NCI-H1417 (cell line): ENCODE measurements around the gene SCARB1.

Experiments
- DNase-seq, 3 experiments: peaks; one replicate each; lab custom pipeline; 2025; lab: John Stamatoyannopoulos, UW

SCARB1 gene

GRCh38 chr12:124760560-124760959, 103.1 kb downstream of the SCARB1 start:
- DNase-seq, result no peak

DNA sequence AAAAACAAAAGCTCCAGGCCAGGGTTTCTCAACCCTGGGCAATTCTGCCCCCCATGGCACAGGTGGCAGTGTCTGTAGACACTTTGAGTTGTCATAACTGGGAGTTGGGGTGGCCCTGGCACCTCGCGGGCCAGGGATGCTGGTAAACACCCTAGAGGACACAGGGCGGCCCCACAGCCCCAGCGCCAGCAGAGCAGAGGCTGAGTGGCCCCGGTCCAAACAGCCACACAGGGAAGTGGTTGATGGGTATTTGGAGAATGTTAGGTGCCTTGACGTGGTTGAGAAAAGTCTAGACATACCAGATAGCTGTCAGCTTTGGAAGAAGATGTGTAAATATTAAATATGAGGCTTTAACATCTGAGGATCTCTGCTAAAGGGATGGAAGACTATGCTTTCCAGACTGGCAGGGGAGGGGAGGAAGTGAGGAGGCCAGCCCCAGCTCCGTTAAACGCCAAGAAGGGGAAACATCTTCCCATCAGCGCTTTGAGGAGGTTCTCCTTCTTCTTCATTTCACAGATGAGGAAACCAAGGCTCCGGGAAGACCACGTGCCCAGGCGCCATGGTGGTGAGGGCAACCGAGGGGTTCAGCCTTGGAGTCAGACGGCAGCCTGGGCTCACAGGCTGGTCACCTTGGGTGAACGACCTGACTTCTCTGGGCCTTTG, 103.7 kb downstream of the SCARB1 start:
- DNase-seq, result no peak

- DNase-seq, result peak; percentile 94 to 98 (median 96)
These were observed 105.1 kb downstream of the SCARB1 start for GRCh38 chr12:124758266-124759220.

GRCh38 chr12:124757329-124757728, 106.3 kb downstream of the SCARB1 start:
- no peak for DNase-seq

DNA sequence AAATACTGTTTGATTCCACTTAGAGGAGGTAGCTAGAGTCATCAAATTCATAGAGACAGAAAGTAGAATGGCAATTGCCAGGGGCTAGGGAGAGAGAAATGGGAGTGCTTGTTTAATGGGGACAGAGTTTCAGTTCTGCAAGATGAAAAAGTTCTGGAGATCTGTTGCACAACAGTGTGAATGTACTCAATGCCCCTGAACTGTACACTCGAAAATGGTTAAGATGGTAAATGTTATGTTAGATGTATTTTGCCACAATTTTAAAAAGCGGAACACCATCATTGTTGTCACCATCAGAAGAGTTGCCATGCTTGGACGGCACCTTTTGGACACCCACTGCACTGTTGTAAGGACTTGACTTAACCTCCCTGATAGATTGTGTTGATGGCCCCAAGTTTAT, 106.9 kb downstream of the SCARB1 start:
- DNase-seq, result no peak

- DNase-seq, result no peak
These were observed 107.5 kb downstream of the SCARB1 start for GRCh38 chr12:124756166-124756565.

GRCh38 chr12:124755801-124756148, 107.9 kb downstream of the SCARB1 start:
- DNase-seq, result no peak

DNA sequence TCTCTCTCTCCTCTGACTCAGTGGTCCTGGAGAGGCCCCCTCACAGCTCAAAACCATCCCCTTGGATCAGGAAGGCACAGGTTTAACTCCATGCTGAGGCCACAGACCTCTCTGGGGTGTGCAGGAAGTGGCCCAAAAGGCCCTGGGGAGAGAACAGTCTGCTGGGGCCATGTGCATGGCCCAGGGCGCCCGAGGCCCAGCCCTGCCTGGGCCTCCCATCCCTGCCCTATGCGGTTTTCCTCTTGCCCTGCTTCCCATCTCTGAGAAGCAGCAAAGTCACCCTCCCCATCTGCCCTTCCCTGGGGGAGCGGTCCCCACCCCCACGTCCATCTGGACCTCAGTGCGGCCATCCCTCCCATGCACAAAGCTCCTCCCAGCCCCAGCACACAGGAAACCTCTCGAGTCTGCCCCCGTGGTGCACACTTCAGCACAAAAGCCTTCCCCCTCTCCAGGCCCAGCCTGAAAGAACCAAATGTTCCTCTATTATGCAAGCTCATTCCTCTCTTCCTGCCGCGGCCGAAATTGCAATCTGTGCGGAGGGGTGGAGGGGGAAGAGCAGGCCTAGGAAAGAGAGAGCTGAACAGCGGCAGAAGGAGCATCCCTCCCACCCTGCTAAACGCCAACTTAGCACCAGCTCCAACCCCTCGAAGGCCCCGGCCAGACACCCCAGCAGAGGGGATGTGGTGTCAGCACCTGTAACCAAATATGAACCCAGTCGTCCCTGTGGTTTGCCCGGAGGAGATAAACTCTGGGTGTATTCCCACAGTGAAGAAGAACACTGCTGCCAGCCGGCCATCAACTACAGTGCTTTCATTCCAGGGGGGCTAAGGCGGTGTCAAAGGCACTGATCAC, 108.5 kb downstream of the SCARB1 start:
- peak; percentile 92 to 98 (median 94) for DNase-seq

GRCh38 chr12:124754491-124754890, 109.2 kb downstream of the SCARB1 start:
- no peak for DNase-seq

DNA sequence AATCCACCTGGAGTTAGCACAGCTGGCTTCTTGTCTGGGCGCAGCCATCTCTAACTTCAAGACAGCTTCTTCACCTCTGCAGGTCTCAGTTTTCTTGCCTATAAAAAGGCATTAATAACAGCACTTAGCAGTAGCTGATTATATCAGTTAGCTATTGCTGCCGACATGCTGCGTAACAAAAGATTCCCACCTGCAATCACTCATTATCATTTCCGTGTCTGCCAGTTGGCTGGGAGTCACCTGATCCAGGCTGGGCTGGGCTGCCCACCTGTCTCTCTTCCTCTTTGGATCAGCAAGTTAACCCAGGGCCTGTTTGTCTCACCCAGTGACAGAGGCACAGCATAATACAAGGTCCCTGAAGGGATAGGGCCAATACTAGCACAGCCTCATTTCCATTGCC, 109.7 kb downstream of the SCARB1 start:
- DNase-seq, result no peak

GRCh38 chr12:124753228-124753591, 110.5 kb downstream of the SCARB1 start:
- no peak for DNase-seq

GRCh38 chr12:124752437-124753227, 111.0 kb downstream of the SCARB1 start:
- DNase-seq, result peak in 1 of 3 experiments; percentile 64

DNA sequence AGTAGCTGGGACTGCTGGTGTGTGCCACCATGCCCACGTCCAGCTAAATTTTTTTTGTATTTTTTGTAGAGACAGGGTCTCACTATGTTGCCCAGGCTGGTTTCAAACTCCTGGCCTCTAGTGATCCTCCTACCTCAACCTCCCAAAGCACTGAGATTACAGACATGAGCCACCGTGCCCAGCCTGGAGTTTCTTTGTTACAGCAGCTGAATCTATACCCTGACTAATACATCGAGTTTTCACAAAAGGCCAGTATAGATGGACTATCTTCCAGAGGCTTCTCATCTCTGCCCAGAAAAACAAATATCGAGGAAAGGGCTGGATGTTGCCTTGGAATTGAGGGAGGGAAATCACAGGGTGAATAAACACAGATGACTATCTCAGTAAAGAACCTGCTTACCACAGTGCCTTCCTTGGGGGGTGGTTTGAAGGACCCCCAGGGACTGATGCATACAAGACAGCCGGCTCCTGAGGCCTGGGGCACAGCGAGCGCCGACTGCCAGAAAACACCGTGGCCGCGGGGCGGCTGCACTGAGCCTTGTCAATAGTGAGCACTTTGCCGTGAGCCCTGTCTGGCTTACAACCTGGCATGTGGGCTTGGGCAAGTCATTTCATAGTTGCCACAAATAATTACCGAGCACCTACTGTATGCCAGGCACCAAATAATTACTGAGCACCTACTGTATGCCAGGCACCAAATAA, 111.9 kb downstream of the SCARB1 start:
- DNase-seq, result no peak

- DNase-seq, result peak in 1 of 3 experiments; percentile 26
These were observed 112.7 kb downstream of the SCARB1 start for GRCh38 chr12:124750787-124751471.

GRCh38 chr12:124750149-124750656, 113.5 kb downstream of the SCARB1 start:
- no peak for DNase-seq

DNA sequence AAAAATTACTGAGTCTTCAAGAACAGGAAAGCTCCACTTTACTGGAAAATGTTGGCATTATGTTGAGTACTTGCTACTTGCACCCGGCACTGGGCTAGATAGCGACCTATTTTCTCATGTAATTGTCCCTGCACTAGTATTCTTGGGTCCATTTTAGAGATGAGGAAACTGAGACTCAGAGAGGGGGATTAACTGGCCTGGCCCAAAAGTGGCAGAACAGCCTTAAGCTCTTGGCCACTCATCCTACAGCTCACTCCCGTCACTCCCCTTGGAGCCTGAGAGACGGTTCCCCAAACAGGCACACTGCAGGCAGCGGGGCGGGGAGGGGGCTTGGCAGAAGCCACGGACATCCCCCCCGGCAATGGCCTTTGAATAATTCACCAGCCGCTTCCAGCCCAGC, 113.9 kb downstream of the SCARB1 start:
- no peak for DNase-seq

DNA sequence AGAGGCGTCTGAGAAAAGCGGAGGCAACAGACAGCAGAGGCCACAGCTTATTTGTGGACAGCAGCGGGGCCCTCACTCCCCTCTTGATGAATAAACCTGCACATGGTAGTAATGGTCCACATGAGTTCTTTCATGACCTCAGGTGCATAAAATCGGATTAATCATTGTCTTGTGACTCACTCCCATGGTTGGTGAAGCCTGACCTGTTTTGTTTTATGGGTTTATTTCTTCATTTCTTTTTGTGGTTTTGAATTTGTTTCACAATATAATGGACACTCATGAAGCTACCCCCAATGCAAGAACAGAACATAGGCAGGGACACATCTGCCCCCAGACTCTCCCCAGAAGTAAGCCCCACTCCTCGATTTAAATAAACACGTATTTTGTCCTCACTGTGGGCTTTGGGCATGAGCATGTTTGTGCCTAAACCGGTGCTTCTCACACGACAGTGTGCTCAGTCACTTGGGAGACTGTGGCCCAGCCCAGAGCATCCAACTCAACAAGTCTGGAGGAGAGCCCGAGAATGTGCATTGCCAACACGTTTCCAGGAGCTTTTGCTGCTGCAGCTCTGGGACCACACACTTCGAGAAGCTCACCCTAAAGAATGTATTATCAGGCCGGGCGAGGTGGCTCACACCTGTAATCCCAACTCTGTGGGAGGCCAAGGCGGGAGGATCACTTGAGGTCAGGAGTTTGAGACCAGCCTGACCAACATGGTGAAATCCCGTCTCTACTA, 116.1 kb downstream of the SCARB1 start:
- no peak for DNase-seq

DNA sequence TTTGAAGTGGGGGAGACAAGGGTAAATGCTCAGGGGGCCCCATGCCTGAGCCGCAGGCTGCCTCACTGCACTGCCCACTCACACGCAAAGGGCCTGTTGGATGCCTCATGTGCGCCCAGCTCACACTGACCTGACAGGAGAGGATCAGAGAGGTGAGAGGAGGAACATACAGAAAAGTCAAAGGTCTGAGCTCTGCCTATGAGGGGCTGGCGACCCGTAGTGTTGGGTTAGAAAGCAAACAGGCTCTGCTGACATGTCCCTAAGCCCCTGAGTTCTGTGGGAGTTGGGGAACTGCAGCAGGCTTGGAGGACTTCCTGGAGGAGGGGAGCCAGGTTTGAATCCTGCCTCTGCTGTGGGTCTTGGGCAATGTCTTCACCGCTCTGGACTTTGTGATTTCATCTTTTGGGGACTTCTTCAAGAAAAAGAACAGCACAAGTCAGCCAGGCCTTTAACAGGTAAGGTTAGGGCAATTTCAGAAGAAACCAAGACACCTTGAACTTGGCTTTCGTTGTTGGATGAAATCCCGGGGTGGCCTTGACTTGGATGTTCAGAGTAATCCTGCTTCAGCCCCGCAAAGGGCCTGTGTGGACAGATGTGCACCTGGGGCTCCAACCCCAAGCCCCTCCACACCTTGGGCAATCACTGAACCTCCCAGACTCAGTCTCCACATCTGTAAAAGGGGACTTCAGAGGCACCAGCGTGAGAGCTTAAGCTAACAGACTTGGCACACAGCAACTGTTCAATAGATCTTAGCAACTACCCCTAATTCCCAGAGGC, 116.8 kb downstream of the SCARB1 start:
- no peak for DNase-seq
